ENCODE data around the gene TTLL10. TPM values are rescaled to one million over a fixed set of nuclear protein-coding genes. Genes with fewer than 3 reads are reported as not detected.

Gene TTLL10
- total and polyA plus RNA-seq, 2 of the 4 experiments (the other 2 are of a cell fraction) = not detected

DNA sequence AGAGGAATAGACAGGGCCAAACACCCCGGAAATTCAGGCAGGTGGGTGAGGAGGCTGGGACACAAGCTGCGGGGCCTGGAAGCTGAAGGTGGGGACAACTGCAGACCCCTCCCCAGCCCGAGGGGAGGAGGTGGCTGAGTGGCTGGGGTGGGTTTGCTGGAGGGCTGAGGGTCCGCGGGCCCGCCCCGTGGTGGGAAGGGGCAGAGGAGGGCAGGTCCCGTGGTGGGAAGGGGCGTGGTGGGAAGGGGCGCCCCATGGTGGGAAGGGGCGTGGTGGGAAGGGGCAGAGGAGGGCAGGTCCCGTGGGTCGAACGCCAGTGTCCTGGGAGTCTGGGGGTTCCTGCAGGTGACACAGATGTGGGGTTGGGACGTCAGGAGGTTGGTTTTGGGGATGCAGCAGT is 24.3 kb upstream of the TTLL10 start:
- no peak overlapping the region for H2AK9ac ChIP-seq (replicated peaks; ENCODE audit: low read depth, low read length, poor library complexity)
- H3K56ac ChIP-seq (ENCODE audit: extremely low read depth, insufficient read depth, low read length) = no peak overlapping the region
- H3K23ac ChIP-seq (ENCODE audit: low read depth, low read length) = no peak overlapping the region
- no peak overlapping the region for H3K4me2 ChIP-seq (ENCODE audit: low read depth, low read length)
- H2AFZ ChIP-seq (replicated peaks; ENCODE audit: low read length, poor library complexity) = no peak overlapping the region
- no peak overlapping the region for H4K91ac ChIP-seq (ENCODE audit: insufficient read depth, low read depth, low read length)
- no peak overlapping the region for H3K18ac ChIP-seq (ENCODE audit: low read depth, low read length)
- no peaks in the 10 kb centered on the region for H4K20me1 ChIP-seq (ENCODE audit: insufficient read depth, low read length)
- 80% methylated on average over 9 of the region's 15 CpGs; no CpG with 5 or more reads in 1 of the 2 experiments for WGBS, 2 experiments (ENCODE audit: extremely low coverage in 2 of 2, insufficient read length in 1 of 2)
- no peaks in the 10 kb centered on the region for H3K4me1 ChIP-seq (ENCODE audit: control insufficient read depth, insufficient read depth, low read length)
- DNase-seq (no peak), ATAC-seq (ENCODE audit: low read depth) (no peak)
- intact Hi-C loops (cut with micrococcal nuclease) (no loop called here), dilution Hi-C loops (cut with HindIII; ENCODE audit: low sequenced_read_pairs, unreplicated experiment) (no loop called here), in situ Hi-C loops (cut with MboI; ENCODE audit: low sequenced_read_pairs) (no loop called here)
- no peaks in the 10 kb centered on the region for H3K36me3 ChIP-seq (ENCODE audit: control insufficient read depth, insufficient read depth, low read length)
- CTCF ChIA-PET = no interaction called here
- H2AK5ac ChIP-seq (ENCODE audit: low read depth, low read length) = no peak overlapping the region
- no TSS peak for BruUV-seq (replicated peaks)
- no peak overlapping the region for H4K5ac ChIP-seq (ENCODE audit: low read depth, low read length)
- no peak for TF ChIP-seq RAD21 (IDR thresholded peaks at IDR 0.05; ENCODE audit: low read length)
- no peak for TF ChIP-seq CHD1 (IDR thresholded peaks at IDR 0.05; ENCODE audit: low read depth, low read length)
- TF ChIP-seq MAZ (IDR thresholded peaks at IDR 0.05; ENCODE audit: borderline replicate concordance, low read depth, low read length) = no peak
- TF ChIP-seq CEBPB (IDR thresholded peaks at IDR 0.05; ENCODE audit: low read depth, low read length) = no peak
- TF ChIP-seq, protein P1, sequence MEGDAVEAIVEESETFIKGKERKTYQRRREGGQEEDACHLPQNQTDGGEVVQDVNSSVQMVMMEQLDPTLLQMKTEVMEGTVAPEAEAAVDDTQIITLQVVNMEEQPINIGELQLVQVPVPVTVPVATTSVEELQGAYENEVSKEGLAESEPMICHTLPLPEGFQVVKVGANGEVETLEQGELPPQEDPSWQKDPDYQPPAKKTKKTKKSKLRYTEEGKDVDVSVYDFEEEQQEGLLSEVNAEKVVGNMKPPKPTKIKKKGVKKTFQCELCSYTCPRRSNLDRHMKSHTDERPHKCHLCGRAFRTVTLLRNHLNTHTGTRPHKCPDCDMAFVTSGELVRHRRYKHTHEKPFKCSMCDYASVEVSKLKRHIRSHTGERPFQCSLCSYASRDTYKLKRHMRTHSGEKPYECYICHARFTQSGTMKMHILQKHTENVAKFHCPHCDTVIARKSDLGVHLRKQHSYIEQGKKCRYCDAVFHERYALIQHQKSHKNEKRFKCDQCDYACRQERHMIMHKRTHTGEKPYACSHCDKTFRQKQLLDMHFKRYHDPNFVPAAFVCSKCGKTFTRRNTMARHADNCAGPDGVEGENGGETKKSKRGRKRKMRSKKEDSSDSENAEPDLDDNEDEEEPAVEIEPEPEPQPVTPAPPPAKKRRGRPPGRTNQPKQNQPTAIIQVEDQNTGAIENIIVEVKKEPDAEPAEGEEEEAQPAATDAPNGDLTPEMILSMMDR (conservative IDR thresholded peaks at IDR 0.05; ENCODE audit: low read depth, low read length) = no peak
- TF ChIP-seq POLR2A (IDR thresholded peaks at IDR 0.05; ENCODE audit: low read depth, low read length) = no peak
- no peak for TF ChIP-seq RCOR1 (IDR thresholded peaks at IDR 0.05; ENCODE audit: insufficient replicate concordance, low read length)
- no peak for TF ChIP-seq FOS (IDR thresholded peaks at IDR 0.05; ENCODE audit: low read depth, low read length)
- no peak for TF ChIP-seq SMC3 (IDR thresholded peaks at IDR 0.05; ENCODE audit: low read depth, low read length)
- no peak overlapping the region for H3K4ac ChIP-seq (ENCODE audit: low read depth, low read length)
- H3K79me1 ChIP-seq (ENCODE audit: low read depth in 1 of 2, low read length in 2 of 2) = no peaks in the 10 kb centered on the region
- H4K8ac ChIP-seq (ENCODE audit: low read depth in 2 of 2, low read length in 2 of 2) = no peak overlapping the region
- H3K4me3 ChIP-seq (ENCODE audit: insufficient read depth, low read depth, low read length) = no peak overlapping the region
- H2BK20ac ChIP-seq (ENCODE audit: low read depth, low read length) = no peak overlapping the region
- H3K14ac ChIP-seq (replicated peaks; ENCODE audit: low read depth, low read length) = no peak overlapping the region
- no peak overlapping the region for H2BK120ac ChIP-seq (ENCODE audit: low read depth, low read length)
- no peak overlapping the region for H3K27ac ChIP-seq (ENCODE audit: insufficient read depth, low read length)
- peaks cover 2% of the 10 kb centered on the region; the same call in 1 of the 2 replicates for H3K9me3 ChIP-seq (ENCODE audit: control insufficient read depth, insufficient read depth, low read length)
- no peak overlapping the region for H2BK5ac ChIP-seq (ENCODE audit: low read depth, low read length, poor library complexity, severe bottlenecking)
- H3K9me1 ChIP-seq (ENCODE audit: insufficient read depth, low read length) = no peaks in the 10 kb centered on the region
- H3K27me3 ChIP-seq (ENCODE audit: control insufficient read depth, insufficient read depth, low read length) = peaks cover 3% of the 10 kb centered on the region; the same call in 1 of the 2 replicates
- H3K9ac ChIP-seq (ENCODE audit: low read depth, low read length) = no peak overlapping the region
- H2BK15ac ChIP-seq (ENCODE audit: low read depth, low read length) = no peak overlapping the region
- POLR2A ChIA-PET (ENCODE audit: unreplicated experiment) = no interaction called here
